SK-N-SH treated with all-trans-retinoic acid at 6 μM for 48 hours (cell line): ENCODE results near the gene VWA3A.

Experiments
- ATAC-seq: fragments of 200-7000 bp; cut with Tn5 transposase; 3 replicates; pipeline ENCODE4 v1.9.1; 2020; ENCODE audit warnings: mild to moderate bottlenecking, moderate library complexity
- ARNTL ChIP-seq: fragments of 450-650 bp; formaldehyde crosslinking; IDR thresholded peaks from 2 replicates; pipeline ENCODE4 v1.5.0; 2020; ENCODE audit warnings: low read depth, mild to moderate bottlenecking, moderate library complexity, borderline replicate concordance
- BACH2 ChIP-seq: fragments of 250-450 bp; sonication (Bioruptor Pico); IDR thresholded peaks from 2 replicates; pipeline ENCODE4 v1.9.0; 2021; ENCODE audit warnings: mild to moderate bottlenecking, borderline replicate concordance
- CSDC2 ChIP-seq: fragments of 250-450 bp; sonication (Bioruptor Pico); IDR thresholded peaks from 2 replicates; pipeline ENCODE4 v1.5.0; 2020; ENCODE audit warnings: mild to moderate bottlenecking, moderate library complexity
- CSRNP3 ChIP-seq: fragments of 250-450 bp; sonication (Bioruptor Pico); IDR thresholded peaks from 2 replicates; pipeline ENCODE4 v1.5.1; 2021; ENCODE audit warnings: mild to moderate bottlenecking, moderate library complexity
- GLIS3 ChIP-seq: fragments of 250-450 bp; sonication (Bioruptor Pico); IDR thresholded peaks from 2 replicates; pipeline ENCODE4 v1.5.0; 2020; ENCODE audit warnings: mild to moderate bottlenecking, moderate library complexity
- ISL1 ChIP-seq: fragments of 250-450 bp; sonication (Bioruptor Pico); IDR thresholded peaks from 2 replicates; pipeline ENCODE4 v2.1.2; 2022; ENCODE audit warnings: mild to moderate bottlenecking, moderate library complexity
- OSR1 ChIP-seq: fragments of 250-450 bp; sonication (Bioruptor Pico); IDR thresholded peaks from 2 replicates; pipeline ENCODE4 v1.8.0; 2022; ENCODE audit warnings: moderate library complexity, mild to moderate bottlenecking, inconsistent platforms
- PATZ1 ChIP-seq: fragments of 250-450 bp; sonication (Bioruptor Pico); IDR thresholded peaks from 2 replicates; pipeline ENCODE4 v1.8.0; 2020; ENCODE audit warnings: mild to moderate bottlenecking, moderate library complexity, borderline replicate concordance
- POU6F1 ChIP-seq: fragments of 250-450 bp; sonication (Bioruptor Pico); IDR thresholded peaks from 2 replicates; pipeline ENCODE4 v1.8.0; 2021; ENCODE audit warnings: low read depth, mild to moderate bottlenecking, moderate library complexity, borderline replicate concordance
- PPARA ChIP-seq: fragments of 250-450 bp; sonication (Bioruptor Pico); IDR thresholded peaks from 2 replicates; pipeline ENCODE4 v1.5.0; 2020; ENCODE audit warnings: mild to moderate bottlenecking, borderline replicate concordance
- RARB ChIP-seq: fragments of 250-450 bp; sonication (Bioruptor Pico); IDR thresholded peaks from 2 replicates; pipeline ENCODE4 v1.8.0; 2021; ENCODE audit warnings: mild to moderate bottlenecking, moderate library complexity
- SNAI2 ChIP-seq: fragments of 250-450 bp; sonication (Bioruptor Pico); IDR thresholded peaks from 2 replicates; pipeline ENCODE4 v1.5.0; 2020; ENCODE audit warnings: mild to moderate bottlenecking, moderate library complexity
- TCF4 ChIP-seq: fragments of 250-450 bp; sonication (Bioruptor Pico); IDR thresholded peaks from 2 replicates; pipeline ENCODE4 v1.8.0; 2021; ENCODE audit warnings: mild to moderate bottlenecking, moderate library complexity, borderline replicate concordance
- TOX ChIP-seq: fragments of 250-450 bp; sonication (Bioruptor Pico); IDR thresholded peaks from 2 replicates; pipeline ENCODE4 v1.8.0; 2021; ENCODE audit warnings: mild to moderate bottlenecking, moderate library complexity, borderline replicate concordance
- ZC3H10 ChIP-seq: fragments of 250-450 bp; sonication (Bioruptor Pico); IDR thresholded peaks from 2 replicates; pipeline ENCODE4 v1.5.1; 2021; ENCODE audit warnings: mild to moderate bottlenecking, moderate library complexity
- ZFP30 ChIP-seq: fragments of 450-650 bp; formaldehyde crosslinking; IDR thresholded peaks from 2 replicates; pipeline ENCODE4 v1.5.0; 2022; ENCODE audit warnings: mild to moderate bottlenecking, moderate library complexity
- ZNF8 ChIP-seq: fragments of 450-650 bp; formaldehyde crosslinking; IDR thresholded peaks from 2 replicates; pipeline ENCODE4 v1.5.0; 2020; ENCODE audit warnings: mild to moderate bottlenecking, moderate library complexity

The VWA3A gene

GRCh38 chr16:22075776-22076175 lies 16.6 kb upstream of the VWA3A start (continued):
- no peak for TF ChIP-seq CSRNP3 (CRISPR knock-in tag)
- TF ChIP-seq ZNF8: no peak
- no peak for TF ChIP-seq ISL1 (CRISPR knock-in tag)

- ATAC-seq: peak; percentile 87
- TF ChIP-seq ZC3H10 (CRISPR knock-in tag): no peak
- no peak for TF ChIP-seq PATZ1 (CRISPR knock-in tag)
These were observed 14.5 kb upstream of the VWA3A start for GRCh38 chr16:22077700-22078313.

- no peak for TF ChIP-seq SNAI2 (CRISPR knock-in tag)
- TF ChIP-seq POU6F1 (CRISPR knock-in tag): no peak
- TF ChIP-seq BACH2 (CRISPR knock-in tag): no peak
- no peak for TF ChIP-seq PATZ1 (CRISPR knock-in tag)
- TF ChIP-seq ZNF8: no peak
- no peak for TF ChIP-seq TOX
- no peak for TF ChIP-seq CSRNP3 (CRISPR knock-in tag)
- TF ChIP-seq RARB (CRISPR knock-in tag): no peak
- TF ChIP-seq ZC3H10 (CRISPR knock-in tag): no peak
- no peak for TF ChIP-seq ARNTL
- no peak for TF ChIP-seq TCF4 (CRISPR knock-in tag)
- no peak for TF ChIP-seq GLIS3
- TF ChIP-seq PPARA (CRISPR knock-in tag): no peak
- no peak for ATAC-seq
These were observed 13.7 kb upstream of the VWA3A start for GRCh38 chr16:22078656-22079055.

GRCh38 chr16:22081050-22081449 lies 11.3 kb upstream of the VWA3A start:
- TF ChIP-seq SNAI2 (CRISPR knock-in tag) (no peak), ZC3H10 (CRISPR knock-in tag) (no peak), CSDC2 (no peak), ZFP30 (CRISPR knock-in tag) (no peak), OSR1 (no peak), PATZ1 (CRISPR knock-in tag) (no peak)
- ATAC-seq: no peak
